Activated B cell treated with CpG ODN at 0.5 μM for 24 hours (primary cell): Measurements from ENCODE around the gene CD63. TPM values are rescaled to one million over a fixed set of nuclear protein-coding genes. Genes with fewer than 3 reads are reported as not detected.
A peak's percentile ranks its signal among the peaks of the same experiment; 100 is the strongest.

Experiments
- ATAC-seq: fragments of 200-7000 bp; cut with Tn5 transposase; one replicate; pipeline ENCODE4 v1.10.0; 2021; ENCODE audit warnings: low read depth, mild to moderate bottlenecking, moderate library complexity
- CTCF ChIA-PET: fragments of 350-600 bp; sonication (Branson Sonifier 250); formaldehyde crosslinking; loops from one replicate; lab custom pipeline; 2021; ENCODE audit warnings: antibody characterized with exemption; lab: Charles Lee
- POLR2A ChIA-PET: fragments of 350-600 bp; sonication (Branson Sonifier 250); formaldehyde crosslinking; loops from one replicate; lab custom pipeline; 2021; ENCODE audit warnings: antibody characterized with exemption; lab: Charles Lee
- DNase-seq: peaks from one replicate; pipeline ENCODE4 v3.0.0; 2022
- H3K27ac Mint-ChIP-seq: one replicate; pipeline ENCODE4 v1.8.0; 2020; ENCODE audit warnings: mixed read lengths
- H3K27me3 Mint-ChIP-seq: one replicate; pipeline ENCODE4 v1.8.0; 2021; ENCODE audit warnings: mixed read lengths
- H3K36me3 Mint-ChIP-seq: one replicate; pipeline ENCODE4 v1.8.0; 2021; ENCODE audit warnings: low read depth, mixed read lengths
- H3K4me1 Mint-ChIP-seq: one replicate; pipeline ENCODE4 v1.8.0; 2021; ENCODE audit warnings: mixed read lengths
- H3K4me3 Mint-ChIP-seq: one replicate; pipeline ENCODE4 v1.8.0; 2020; ENCODE audit warnings: mild to moderate bottlenecking, mixed read lengths
- H3K9me3 Mint-ChIP-seq: one replicate; pipeline ENCODE4 v1.8.0; 2020; ENCODE audit warnings: mixed read lengths
- CTCF ChIP-seq: fragments of 200-600 bp; IDR thresholded peaks from one replicate; pipeline ENCODE4 v1.8.0; 2022; ENCODE audit warnings: antibody characterized with exemption, mild to moderate bottlenecking
- intact Hi-C: fragments of 100-400 bp; cut with micrococcal nuclease; formaldehyde crosslinking; loops from one replicate; pipeline ENCODE4 v1.15.1; 2024
- total RNA-seq: library from RNA; stranded (reverse); gene quantifications from 2 replicates; pipeline ENCODE4 v1.2.3, GENCODE V29; 2022

Gene CD63
- total RNA-seq, 1 donor from 2014 or later, result 104 TPM

GRCh38 chr12:55736780-55737580 is 8.2 kb upstream of the CD63 start:
- ATAC-seq, result peak; percentile 36
- no peak for TF ChIP-seq CTCF
- intact Hi-C loops, result loop anchor here (1.0 kb wide), 3 partner anchors 13 to 548 kb away; no protein-coding TSS in a partner anchor
- Mint-ChIP-seq H3K27me3 (no peaks in the 10 kb centered on the region), H3K4me3 (peak overlapping the region; percentile 70), H3K27ac (peak overlapping the region; percentile 91), H3K4me1 (peaks cover 20% of the 10 kb centered on the region), H3K9me3 (no peaks in the 10 kb centered on the region), H3K36me3 (no peaks in the 10 kb centered on the region)
- no peak for DNase-seq
- ChIA-PET CTCF (interaction anchor here (1.2 to 5.0 kb wide), 12 partner anchors 7 to 195 kb away, joined by 3 to 51 read pairs (median 11); partner anchors contain the start of genes BLOC1S1, CD63, DGKA and DNAJC14), POLR2A (interaction anchor here (0.7 to 2.3 kb wide), 5 partner anchors 7 to 381 kb away, joined by 3 to 28 read pairs (median 9); partner anchors contain the start of genes CD63, RAB5B and ZC3H10)

DNA sequence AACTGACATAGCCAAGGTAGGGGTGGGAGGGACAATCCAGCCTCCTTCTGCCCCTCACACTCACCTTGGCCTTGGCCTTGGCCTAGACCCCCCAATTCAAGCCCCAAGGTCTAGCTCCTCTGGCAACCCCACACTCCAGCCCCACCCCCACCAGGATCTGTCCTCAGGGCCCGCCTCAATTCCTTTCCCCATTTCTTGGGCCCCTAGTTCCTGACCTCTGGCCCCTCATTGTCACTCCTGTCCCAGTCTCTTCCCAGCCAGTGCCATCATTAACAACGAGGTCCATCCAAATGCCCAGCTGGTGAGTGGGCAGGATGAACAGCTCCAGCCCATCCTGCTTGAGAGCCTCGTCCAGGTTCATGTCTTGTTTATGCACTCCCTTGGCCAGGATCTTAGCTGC is 7.3 kb upstream of the CD63 start:
- H3K36me3 Mint-ChIP-seq, result no peaks in the 10 kb centered on the region
- no peaks in the 10 kb centered on the region for H3K27me3 Mint-ChIP-seq
- DNase-seq, result no peak
- POLR2A ChIA-PET, result interaction anchor here (0.7 to 2.2 kb wide), 2 partner anchors 12 to 191 kb away, joined by 3 to 9 read pairs; no protein-coding TSS in a partner anchor
- H3K4me1 Mint-ChIP-seq, result peaks cover 19% of the 10 kb centered on the region
- H3K4me3 Mint-ChIP-seq, result no peak overlapping the region
- intact Hi-C loops, result no loop called here
- no peaks in the 10 kb centered on the region for H3K9me3 Mint-ChIP-seq
- H3K27ac Mint-ChIP-seq, result no peak overlapping the region
- CTCF ChIA-PET, result interaction anchor here (3.5 to 5.0 kb wide), 3 partner anchors 12 to 196 kb away, joined by 29 to 51 read pairs (median 33); partner anchors contain the start of genes BLOC1S1 and DGKA
- ATAC-seq, result no peak
- no peak for TF ChIP-seq CTCF

DNA sequence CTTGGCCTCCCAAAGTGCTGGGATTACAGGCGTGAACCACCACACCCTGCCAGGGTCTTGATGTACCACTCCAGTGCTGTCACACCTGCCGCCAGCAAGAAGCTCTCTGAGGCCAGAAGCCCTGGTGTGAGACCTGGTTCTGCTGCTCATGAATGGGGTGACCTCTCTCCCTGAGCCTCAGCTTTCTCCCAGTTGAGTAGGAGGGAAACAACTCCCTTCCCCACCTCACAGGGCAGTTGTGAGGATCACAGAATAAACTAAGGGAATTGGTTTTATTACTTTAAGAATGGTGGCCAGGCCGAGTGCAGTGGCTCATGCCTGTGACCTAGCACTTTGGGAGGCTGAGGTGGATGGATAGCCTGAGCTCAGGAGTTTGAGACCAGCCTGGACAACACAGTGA is 5.8 kb upstream of the CD63 start:
- Mint-ChIP-seq H3K9me3 (no peaks in the 10 kb centered on the region), H3K27ac (no peak overlapping the region), H3K36me3 (no peaks in the 10 kb centered on the region), H3K4me1 (peaks cover 32% of the 10 kb centered on the region), H3K4me3 (no peak overlapping the region), H3K27me3 (no peaks in the 10 kb centered on the region)
- TF ChIP-seq CTCF, result no peak
- DNase-seq (no peak), ATAC-seq (no peak)
- CTCF ChIA-PET, result interaction anchor here (5.0 kb wide), 1 partner anchor 11 kb away, joined by 51 read pairs; no protein-coding TSS in a partner anchor
- intact Hi-C loops, result no loop called here
- POLR2A ChIA-PET, result interaction anchor here (0.6 kb wide), 1 partner anchor 52 kb away, joined by 4 read pairs; no protein-coding TSS in a partner anchor

DNA sequence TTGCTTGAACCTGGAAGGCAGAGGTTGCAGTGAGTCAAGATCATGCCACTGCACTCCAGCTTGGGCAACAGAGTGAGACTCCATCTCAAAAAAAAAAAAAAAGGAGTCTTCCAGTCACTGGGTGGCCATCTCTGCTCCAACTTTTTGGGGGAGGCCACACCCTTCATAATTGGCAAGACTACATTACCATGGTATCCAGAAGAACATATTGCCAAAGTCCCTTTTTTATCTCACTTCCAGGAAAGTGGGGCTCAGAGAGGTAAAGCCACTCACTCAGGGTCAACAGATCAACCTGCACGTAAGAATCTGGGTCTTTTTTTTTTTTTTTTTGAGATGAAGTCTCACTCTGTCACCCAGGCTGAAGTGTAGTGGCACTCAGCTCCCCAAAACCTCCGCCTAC is 5.0 kb upstream of the CD63 start:
- ChIA-PET POLR2A (interaction anchor here (0.7 kb wide), 1 partner anchor 193 kb away, joined by 5 read pairs; no protein-coding TSS in a partner anchor), CTCF (interaction anchor here (0.7 kb wide), 1 partner anchor 200 kb away, joined by 4 read pairs; no protein-coding TSS in a partner anchor)
- intact Hi-C loops, result no loop called here
- ATAC-seq, result no peak
- H3K4me3 Mint-ChIP-seq, result no peak overlapping the region
- H3K27me3 Mint-ChIP-seq, result no peaks in the 10 kb centered on the region
- peaks cover 33% of the 10 kb centered on the region for H3K4me1 Mint-ChIP-seq
- no peak for TF ChIP-seq CTCF
- no peak overlapping the region for H3K27ac Mint-ChIP-seq
- no peak for DNase-seq
- no peaks in the 10 kb centered on the region for H3K9me3 Mint-ChIP-seq
- H3K36me3 Mint-ChIP-seq, result no peaks in the 10 kb centered on the region

GRCh38 chr12:55733021-55733555 is 4.3 kb upstream of the CD63 start:
- peaks cover 28% of the 10 kb centered on the region for H3K4me1 Mint-ChIP-seq

More at GRCh38 chr12:55733021-55733555, 4.3 kb upstream of the CD63 start:
- POLR2A ChIA-PET, result interaction anchor here (0.7 kb wide), 1 partner anchor 194 kb away, joined by 5 read pairs; no protein-coding TSS in a partner anchor
- intact Hi-C loops, result no loop called here
- H3K27me3 Mint-ChIP-seq, result no peaks in the 10 kb centered on the region
- no peak overlapping the region for H3K27ac Mint-ChIP-seq
- H3K4me3 Mint-ChIP-seq, result no peak overlapping the region
- ATAC-seq, result no peak
- no peaks in the 10 kb centered on the region for H3K36me3 Mint-ChIP-seq
- CTCF ChIA-PET, result no interaction called here
- no peak for TF ChIP-seq CTCF
- DNase-seq, result no peak
- no peaks in the 10 kb centered on the region for H3K9me3 Mint-ChIP-seq
